PC-3 (cell line): ENCODE data around the gene ASTN2. TPM values are rescaled to one million over a fixed set of nuclear protein-coding genes. Genes with fewer than 3 reads are reported as not detected.

Experiments used
- ATAC-seq: fragments of 200-7000 bp; cut with Tn5 transposase; 2 replicates; pipeline ENCODE4 v1.9.1; 2020; ENCODE audit warnings: mild to moderate bottlenecking, moderate library complexity
- BruUV-seq: library from RNA; stranded (reverse); fragments of 400-500 nt; replicated peaks from 2 replicates; lab custom pipeline; 2021; lab: Mats Ljungman, UMichigan
- CTCF ChIA-PET: fragments of 300-600 bp; sonication (Branson Sonifier 250); formaldehyde crosslinking; loops from one replicate; lab custom pipeline; 2022; ENCODE audit warnings: antibody characterized with exemption; lab: Charles Lee
- POLR2A ChIA-PET: fragments of 300-600 bp; sonication (Branson Sonifier 250); formaldehyde crosslinking; loops from one replicate; lab custom pipeline; 2022; ENCODE audit warnings: antibody characterized with exemption; ENCODE audit not compliant: unreplicated experiment; lab: Charles Lee
- DNase-seq: peaks from one replicate; pipeline ENCODE4 v3.0.0-alpha.2; 2015
- H2AFZ ChIP-seq: fragments of 300-600 bp; sonication (generic); 2 replicates; pipeline ENCODE4 v1.6.0; 2016; ENCODE audit warnings: antibody characterized with exemption, low read length
- H3F3A ChIP-seq: fragments of 300-600 bp; sonication (generic); one replicate; pipeline ENCODE4 v1.6.0; 2017; ENCODE audit warnings: antibody characterized with exemption, low read length, control low read depth, mild to moderate bottlenecking; ENCODE audit not compliant: unreplicated experiment
- H3K27ac ChIP-seq: fragments of 300-600 bp; sonication (generic); 2 replicates; pipeline ENCODE4 v1.5.1; 2016; ENCODE audit warnings: mild to moderate bottlenecking, low read length
- H3K27me3 ChIP-seq: fragments of 300-600 bp; sonication (generic); 2 replicates; pipeline ENCODE4 v1.6.1; 2016; ENCODE audit warnings: low read length, mixed read lengths
- H3K36me3 ChIP-seq: fragments of 300-600 bp; sonication (generic); 2 replicates; pipeline ENCODE4 v1.6.1; 2016; ENCODE audit warnings: low read depth, mixed run types, low read length, mixed read lengths
- H3K4me1 ChIP-seq: fragments of 300-600 bp; sonication (generic); 2 replicates; pipeline ENCODE4 v1.5.1; 2016; ENCODE audit warnings: low read length; ENCODE audit not compliant: insufficient read depth
- H3K4me2 ChIP-seq: fragments of 300-600 bp; sonication (generic); 2 replicates; pipeline ENCODE4 v1.6.0; 2016; ENCODE audit warnings: low read length
- H3K4me3 ChIP-seq: fragments of 300-600 bp; sonication (generic); 2 replicates; pipeline ENCODE4 v1.5.1; 2016; ENCODE audit warnings: mild to moderate bottlenecking, low read length, mixed read lengths
- H3K79me2 ChIP-seq: fragments of 300-600 bp; sonication (generic); 2 replicates; pipeline ENCODE4 v1.6.1; 2017; ENCODE audit warnings: low read length, mixed read lengths
- H3K9ac ChIP-seq: fragments of 300-600 bp; sonication (generic); 2 replicates; pipeline ENCODE4 v1.6.0; 2016; ENCODE audit warnings: mild to moderate bottlenecking, low read length
- H3K9me2 ChIP-seq: fragments of 300-600 bp; sonication (generic); replicated peaks from 2 replicates; pipeline ENCODE4 v1.6.1; 2016; ENCODE audit warnings: mixed run types, low read length, mixed read lengths
- H3K9me3 ChIP-seq: fragments of 300-600 bp; sonication (generic); 2 replicates; pipeline ENCODE4 v1.6.1; 2016; ENCODE audit warnings: low read length, mixed read lengths
- H4K20me1 ChIP-seq: fragments of 300-600 bp; sonication (generic); 2 replicates; pipeline ENCODE4 v1.6.1; 2016; ENCODE audit warnings: low read length, mixed read lengths
- EZH2 ChIP-seq: fragments of 300-600 bp; sonication (generic); IDR thresholded peaks from one replicate; pipeline ENCODE4 v1.6.1; 2017; ENCODE audit warnings: antibody characterized with exemption, mild to moderate bottlenecking, low read length; ENCODE audit not compliant: unreplicated experiment
- EZH2phosphoT487 ChIP-seq: fragments of 300-600 bp; sonication (generic); IDR thresholded peaks from 2 replicates; pipeline ENCODE4 v1.6.1; 2018; ENCODE audit warnings: mild to moderate bottlenecking, antibody characterized with exemption, low read length, borderline replicate concordance
- intact Hi-C: fragments of 100-400 bp; cut with micrococcal nuclease; formaldehyde crosslinking; loops from 2 replicates; pipeline ENCODE4 v1.9.0; 2023
- total RNA-seq: library from RNA; depleted of rRNA; stranded (reverse); fragments of >200 nt; gene quantifications from 2 replicates; pipeline ENCODE4 v1.2.3, GENCODE V29; 2014
- TF ChIP-seq, protein P1 (sequence below): fragments of 300-600 bp; sonication (generic); conservative IDR thresholded peaks from 2 replicates; pipeline ENCODE4 v1.5.1; 2017; ENCODE audit warnings: antibody characterized with exemption, low read depth, mild to moderate bottlenecking, low read length

The ASTN2 gene
- total RNA-seq, 1 experiment from 2014 or later, result 3.5 TPM

DNA sequence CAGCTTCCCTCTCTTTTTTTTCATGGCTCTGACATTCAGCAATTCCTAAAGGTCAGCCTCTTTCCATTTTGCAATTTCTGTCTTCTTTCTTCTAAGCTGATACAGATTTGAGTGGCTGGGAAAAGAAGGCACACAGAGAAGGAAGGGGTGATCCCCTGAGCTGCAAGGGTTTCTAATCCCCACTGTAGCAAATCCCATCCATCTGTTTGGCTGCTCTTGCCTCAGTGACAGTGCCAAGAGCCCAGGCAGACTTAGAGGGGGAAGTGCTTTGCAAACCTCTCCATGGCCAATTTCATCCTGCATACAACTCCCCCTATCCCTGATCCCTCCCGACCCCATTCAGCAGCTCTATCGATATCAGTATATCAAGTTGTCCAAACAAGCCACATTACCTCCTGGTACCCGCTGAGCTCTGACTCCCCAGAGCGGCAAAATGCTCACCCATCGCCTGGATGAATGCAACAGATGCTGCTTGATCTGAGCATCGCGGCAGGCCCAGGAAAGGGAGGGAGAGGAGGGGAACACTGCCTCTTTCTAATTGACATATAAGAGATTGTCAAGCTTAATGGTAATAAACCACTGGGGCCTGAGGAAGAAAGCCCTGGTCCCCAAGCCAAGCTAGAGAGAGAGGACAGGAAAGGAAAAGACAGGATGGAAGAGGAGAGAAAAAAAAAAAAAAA lies 268.9 kb downstream of the ASTN2 start:
- no peak for ATAC-seq
- H3K36me3 ChIP-seq, result no peaks in the 10 kb centered on the region
- no peaks in the 10 kb centered on the region for H3K27me3 ChIP-seq
- H3K79me2 ChIP-seq, result no peaks in the 10 kb centered on the region
- DNase-seq, result no peak
- no peak for TF ChIP-seq EZH2phosphoT487
- CTCF ChIA-PET, result no interaction called here
- H3K9me2 ChIP-seq, result no peaks in the 10 kb centered on the region
- no peaks in the 10 kb centered on the region for H3K9me3 ChIP-seq
- no TSS peak for BruUV-seq
- H2AFZ ChIP-seq, result no peak overlapping the region
- no peak overlapping the region for H3K4me3 ChIP-seq
- no peak overlapping the region for H3K9ac ChIP-seq
- POLR2A ChIA-PET, result interaction anchor here (0.6 kb wide), 1 partner anchor 536 kb away, joined by 9 read pairs; no protein-coding TSS in a partner anchor
- no peaks in the 10 kb centered on the region for H3F3A ChIP-seq
- H4K20me1 ChIP-seq, result no peaks in the 10 kb centered on the region
- no peak overlapping the region for H3K27ac ChIP-seq
- intact Hi-C loops, result no loop called here
- no peaks in the 10 kb centered on the region for H3K4me1 ChIP-seq
- no peak overlapping the region for H3K4me2 ChIP-seq

DNA sequence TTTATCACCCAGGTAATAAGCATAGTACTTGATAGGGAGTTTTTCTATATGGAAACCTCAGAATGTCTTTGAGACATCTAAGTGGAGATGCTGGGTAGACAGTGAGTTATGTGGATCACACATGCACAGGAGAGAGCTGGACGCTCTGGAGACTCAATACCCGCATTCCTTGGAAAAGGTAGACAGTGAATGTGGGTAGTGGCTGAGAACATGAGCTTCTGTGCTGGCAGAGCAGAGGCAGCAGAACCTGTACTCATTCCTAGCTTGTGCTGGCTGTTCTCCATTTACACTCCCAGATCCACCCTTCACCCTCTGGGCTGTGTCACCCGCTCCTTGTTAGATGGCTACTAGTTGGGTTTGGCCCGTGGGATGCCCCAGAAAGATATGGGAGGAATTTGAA lies 269.8 kb downstream of the ASTN2 start:
- H3F3A ChIP-seq, result no peaks in the 10 kb centered on the region
- no peak overlapping the region for H3K4me2 ChIP-seq
- H3K27ac ChIP-seq, result no peak overlapping the region
- TF ChIP-seq EZH2phosphoT487 (no peak), EZH2 (no peak)
- TF ChIP-seq, protein P1, sequence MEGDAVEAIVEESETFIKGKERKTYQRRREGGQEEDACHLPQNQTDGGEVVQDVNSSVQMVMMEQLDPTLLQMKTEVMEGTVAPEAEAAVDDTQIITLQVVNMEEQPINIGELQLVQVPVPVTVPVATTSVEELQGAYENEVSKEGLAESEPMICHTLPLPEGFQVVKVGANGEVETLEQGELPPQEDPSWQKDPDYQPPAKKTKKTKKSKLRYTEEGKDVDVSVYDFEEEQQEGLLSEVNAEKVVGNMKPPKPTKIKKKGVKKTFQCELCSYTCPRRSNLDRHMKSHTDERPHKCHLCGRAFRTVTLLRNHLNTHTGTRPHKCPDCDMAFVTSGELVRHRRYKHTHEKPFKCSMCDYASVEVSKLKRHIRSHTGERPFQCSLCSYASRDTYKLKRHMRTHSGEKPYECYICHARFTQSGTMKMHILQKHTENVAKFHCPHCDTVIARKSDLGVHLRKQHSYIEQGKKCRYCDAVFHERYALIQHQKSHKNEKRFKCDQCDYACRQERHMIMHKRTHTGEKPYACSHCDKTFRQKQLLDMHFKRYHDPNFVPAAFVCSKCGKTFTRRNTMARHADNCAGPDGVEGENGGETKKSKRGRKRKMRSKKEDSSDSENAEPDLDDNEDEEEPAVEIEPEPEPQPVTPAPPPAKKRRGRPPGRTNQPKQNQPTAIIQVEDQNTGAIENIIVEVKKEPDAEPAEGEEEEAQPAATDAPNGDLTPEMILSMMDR, result no peak
- ATAC-seq, result no peak
- H2AFZ ChIP-seq, result no peak overlapping the region
- ChIA-PET CTCF (no interaction called here), POLR2A (no interaction called here)
- no peaks in the 10 kb centered on the region for H3K79me2 ChIP-seq
- no peaks in the 10 kb centered on the region for H3K27me3 ChIP-seq
- no peak for DNase-seq
- H3K9ac ChIP-seq, result no peak overlapping the region
- H3K9me2 ChIP-seq, result no peaks in the 10 kb centered on the region
- no peak overlapping the region for H3K4me3 ChIP-seq
- H3K4me1 ChIP-seq, result no peaks in the 10 kb centered on the region
- no peaks in the 10 kb centered on the region for H3K36me3 ChIP-seq
- intact Hi-C loops, result no loop called here
- H3K9me3 ChIP-seq, result no peaks in the 10 kb centered on the region
- H4K20me1 ChIP-seq, result no peaks in the 10 kb centered on the region
- BruUV-seq, result no TSS peak

DNA sequence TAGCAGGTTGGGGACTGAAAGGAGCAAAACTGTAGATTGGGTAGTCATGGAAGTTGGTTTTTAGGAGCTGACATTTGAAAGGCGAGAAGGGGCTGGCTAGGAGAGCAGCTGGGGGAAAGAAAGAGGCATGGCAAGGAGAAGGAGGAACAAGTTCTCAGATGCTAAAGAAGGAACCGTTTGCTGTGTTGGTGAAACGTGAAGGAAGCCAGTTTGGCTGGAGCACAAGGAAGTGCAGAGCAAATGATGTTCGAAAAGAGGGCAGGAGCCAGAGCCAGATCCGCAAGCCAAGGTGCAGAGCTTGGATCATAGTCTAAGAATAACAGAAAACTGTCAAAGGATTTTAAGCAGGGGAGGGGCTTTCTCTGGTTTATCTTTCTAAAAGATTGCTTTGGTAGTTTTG lies 276.6 kb downstream of the ASTN2 start:
- Histone ChIP-seq H3K4me1 (no peaks in the 10 kb centered on the region), H3K9me2 (no peaks in the 10 kb centered on the region), H3K79me2 (no peaks in the 10 kb centered on the region), H2AFZ (no peak overlapping the region), H3K4me3 (no peak overlapping the region), H4K20me1 (no peaks in the 10 kb centered on the region), H3K9ac (no peak overlapping the region), H3K36me3 (no peaks in the 10 kb centered on the region), H3K27me3 (no peaks in the 10 kb centered on the region), H3K9me3 (no peaks in the 10 kb centered on the region), H3K4me2 (no peak overlapping the region), H3F3A (no peaks in the 10 kb centered on the region), H3K27ac (no peak overlapping the region)
- ChIA-PET CTCF (no interaction called here), POLR2A (no interaction called here)
- intact Hi-C loops, result no loop called here
- TF ChIP-seq EZH2phosphoT487 (no peak), EZH2 (no peak)
- TF ChIP-seq, protein P1, result no peak
- ATAC-seq (no peak), DNase-seq (no peak)
- no TSS peak for BruUV-seq
